ENCODE data around the gene MANF. TPM values are rescaled to one million over a fixed set of nuclear protein-coding genes. Genes with fewer than 3 reads are reported as not detected.

Gene MANF
- total RNA-seq, 2 experiments from 2014 or later = 104 to 117 TPM

DNA sequence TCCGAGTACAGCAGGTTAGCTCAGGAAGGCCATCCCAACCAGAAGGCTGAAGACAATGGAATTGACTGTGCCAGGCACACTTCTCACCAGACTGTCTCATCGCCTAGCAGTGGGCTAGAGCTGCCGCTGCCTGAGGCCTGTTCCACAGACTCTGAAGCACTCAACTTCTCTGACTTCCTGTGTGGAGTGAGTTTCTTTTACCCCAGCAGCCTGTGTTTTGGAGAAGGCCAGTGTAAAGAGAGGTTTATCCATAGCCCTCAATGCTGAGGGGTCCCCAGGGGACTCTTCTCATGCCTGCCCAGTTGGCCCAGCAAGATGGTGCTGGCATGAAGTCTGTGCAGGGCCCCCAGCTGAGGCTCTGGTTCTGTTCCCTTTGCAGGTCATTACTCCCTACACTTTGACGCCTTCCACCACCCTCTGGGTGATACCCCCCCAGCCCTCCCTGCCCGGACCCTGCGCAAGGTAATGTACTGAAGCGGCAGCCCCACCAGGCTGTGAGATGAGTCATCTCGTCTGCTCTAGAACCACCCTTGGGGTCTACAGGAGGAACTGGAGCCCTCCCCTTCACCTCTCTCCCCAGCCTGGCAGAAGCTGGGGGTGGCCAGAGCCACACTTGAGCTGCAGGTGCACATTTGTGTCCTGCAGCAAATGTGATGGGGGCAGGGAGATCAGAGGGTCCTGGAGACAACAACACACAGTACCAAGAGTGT lies 5.2 kb upstream of the MANF start:
- no TSS peak for BruUV-seq (replicated peaks)
- Histone ChIP-seq H3K79me2 (ENCODE audit: insufficient read depth, low read depth, low read length) (peaks cover 9% of the 10 kb centered on the region; the same call in 1 of the 2 replicates), H2AFZ (ENCODE audit: low read length) (no peak overlapping the region), H3K9me3 (ENCODE audit: low read length) (no peaks in the 10 kb centered on the region), H3K4me2 (ENCODE audit: low read length) (no peak overlapping the region), H3K4me1 (ENCODE audit: insufficient read depth, low read length, poor library complexity, severe bottlenecking) (peaks cover 10% of the 10 kb centered on the region), H4K20me1 (ENCODE audit: insufficient read depth, low read length) (no peaks in the 10 kb centered on the region), H3K27ac (ENCODE audit: low read depth, low read length, poor library complexity, severe bottlenecking) (no peak overlapping the region), H3K9me2 (ENCODE audit: insufficient read depth, low read length) (no peaks in the 10 kb centered on the region), H3K36me3 (ENCODE audit: insufficient read depth, low read length) (no peaks in the 10 kb centered on the region), H3K4me3 (ENCODE audit: low read depth, low read length, poor library complexity, severe bottlenecking) (no peak overlapping the region)
- TF ChIP-seq, protein P1, sequence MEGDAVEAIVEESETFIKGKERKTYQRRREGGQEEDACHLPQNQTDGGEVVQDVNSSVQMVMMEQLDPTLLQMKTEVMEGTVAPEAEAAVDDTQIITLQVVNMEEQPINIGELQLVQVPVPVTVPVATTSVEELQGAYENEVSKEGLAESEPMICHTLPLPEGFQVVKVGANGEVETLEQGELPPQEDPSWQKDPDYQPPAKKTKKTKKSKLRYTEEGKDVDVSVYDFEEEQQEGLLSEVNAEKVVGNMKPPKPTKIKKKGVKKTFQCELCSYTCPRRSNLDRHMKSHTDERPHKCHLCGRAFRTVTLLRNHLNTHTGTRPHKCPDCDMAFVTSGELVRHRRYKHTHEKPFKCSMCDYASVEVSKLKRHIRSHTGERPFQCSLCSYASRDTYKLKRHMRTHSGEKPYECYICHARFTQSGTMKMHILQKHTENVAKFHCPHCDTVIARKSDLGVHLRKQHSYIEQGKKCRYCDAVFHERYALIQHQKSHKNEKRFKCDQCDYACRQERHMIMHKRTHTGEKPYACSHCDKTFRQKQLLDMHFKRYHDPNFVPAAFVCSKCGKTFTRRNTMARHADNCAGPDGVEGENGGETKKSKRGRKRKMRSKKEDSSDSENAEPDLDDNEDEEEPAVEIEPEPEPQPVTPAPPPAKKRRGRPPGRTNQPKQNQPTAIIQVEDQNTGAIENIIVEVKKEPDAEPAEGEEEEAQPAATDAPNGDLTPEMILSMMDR (conservative IDR thresholded peaks at IDR 0.05; ENCODE audit: low read length) = no peak
- TF ChIP-seq EZH2phosphoT487 (IDR thresholded peaks at IDR 0.05; ENCODE audit: borderline replicate concordance, low read depth, low read length) = no peak
- DNase-seq (ENCODE audit: low spot score) = no peak
- intact Hi-C loops (cut with micrococcal nuclease; ENCODE audit: unreplicated experiment) = loop anchor here (10.0 kb wide), 1 partner anchor 275 kb away; no protein-coding TSS in a partner anchor
- ChIA-PET CTCF (ENCODE audit: unreplicated experiment) (no interaction called here), POLR2A (interaction anchor here (1.1 kb wide), 1 partner anchor 120 kb away, joined by 3 read pairs; the partner anchor contains the start of gene DCAF1)

GRCh38 chr3:51380601-51381332 lies 4.3 kb upstream of the MANF start:
- Histone ChIP-seq H3K4me3 (ENCODE audit: low read depth, low read length, poor library complexity, severe bottlenecking) (no peak overlapping the region), H3K4me1 (ENCODE audit: insufficient read depth, low read length, poor library complexity, severe bottlenecking) (peaks cover 10% of the 10 kb centered on the region), H3K4me2 (ENCODE audit: low read length) (no peak overlapping the region), H4K20me1 (ENCODE audit: insufficient read depth, low read length) (no peaks in the 10 kb centered on the region), H2AFZ (ENCODE audit: low read length) (no peak overlapping the region), H3K9me3 (ENCODE audit: low read length) (no peaks in the 10 kb centered on the region), H3K27ac (ENCODE audit: low read depth, low read length, poor library complexity, severe bottlenecking) (no peak overlapping the region), H3K79me2 (ENCODE audit: insufficient read depth, low read depth, low read length) (peaks cover 15% of the 10 kb centered on the region), H3K36me3 (ENCODE audit: insufficient read depth, low read length) (peaks cover 2% of the 10 kb centered on the region; the same call in 1 of the 2 replicates), H3K9me2 (ENCODE audit: insufficient read depth, low read length) (no peaks in the 10 kb centered on the region)
- TF ChIP-seq, protein P1 (conservative IDR thresholded peaks at IDR 0.05; ENCODE audit: low read length) = no peak
- no peak for TF ChIP-seq EZH2phosphoT487 (IDR thresholded peaks at IDR 0.05; ENCODE audit: borderline replicate concordance, low read depth, low read length)
- ChIA-PET POLR2A (interaction anchor here (0.5 to 1.1 kb wide), 2 partner anchors 119 to 425 kb away, joined by 3 read pairs; partner anchors contain the start of gene DCAF1), CTCF (ENCODE audit: unreplicated experiment) (no interaction called here)
- BruUV-seq (replicated peaks) = no TSS peak
- no peak for DNase-seq (ENCODE audit: low spot score)
- intact Hi-C loops (cut with micrococcal nuclease; ENCODE audit: unreplicated experiment) = no loop called here
